HepG2 (cell line): ENCODE data around the gene DHX16. TPM values are rescaled to one million over a fixed set of nuclear protein-coding genes. Genes with fewer than 3 reads are reported as not detected.

ENCODE experiments used
- BCL3 ChIP-seq: sonication (generic); formaldehyde crosslinking; IDR thresholded peaks from 2 replicates; pipeline ENCODE4 v1.5.1; 2020; ENCODE audit warnings: mild to moderate bottlenecking, missing genetic modification reagents, moderate library complexity
- FLYWCH1 ChIP-seq: sonication (generic); formaldehyde crosslinking; IDR thresholded peaks from 2 replicates; pipeline ENCODE4 v1.8.1; 2023; ENCODE audit warnings: mild to moderate bottlenecking, missing genetic modification reagents
- FOXC1 ChIP-seq: sonication (generic); formaldehyde crosslinking; IDR thresholded peaks from 2 replicates; pipeline ENCODE4 v1.8.0; 2022; ENCODE audit warnings: mild to moderate bottlenecking, missing genetic modification reagents, borderline replicate concordance
- KMT2B ChIP-seq: IDR thresholded peaks from 2 replicates; pipeline ENCODE4 v1.6.1; 2016; ENCODE audit warnings: missing genetic modification reagents, missing compliant biosample characterization
- MBD4 ChIP-seq: IDR thresholded peaks from 2 replicates; pipeline ENCODE4 v1.6.1; 2012; ENCODE audit warnings: low read length, inconsistent platforms, borderline replicate concordance
- MED1 ChIP-seq: sonication (generic); formaldehyde crosslinking; IDR thresholded peaks from 2 replicates; pipeline ENCODE4 v1.4.0; 2020; ENCODE audit warnings: missing genetic modification reagents
- NRL ChIP-seq: sonication (generic); formaldehyde crosslinking; IDR thresholded peaks from 2 replicates; pipeline ENCODE4 v1.5.0; 2020; ENCODE audit warnings: missing genetic modification reagents, mild to moderate bottlenecking, moderate library complexity, borderline replicate concordance
- RFX5 ChIP-seq: IDR thresholded peaks from 2 replicates; pipeline ENCODE4 v1.6.1; 2011; ENCODE audit warnings: low read depth, low read length, improper control_type of control experiment
- SRF ChIP-seq: IDR thresholded peaks from 2 replicates; pipeline ENCODE4 v1.6.1; 2011; ENCODE audit warnings: mild to moderate bottlenecking, low read depth, low read length, moderate library complexity
- ZBTB7A ChIP-seq: sonication (generic); formaldehyde crosslinking; IDR thresholded peaks from 2 replicates; pipeline ENCODE4 v1.8.0; 2022; ENCODE audit warnings: mild to moderate bottlenecking, missing genetic modification reagents
- ZEB1 ChIP-seq: IDR thresholded peaks from 2 replicates; pipeline ENCODE4 v1.6.1; 2012; ENCODE audit warnings: mild to moderate bottlenecking, low read depth, inconsistent platforms; ENCODE audit not compliant: insufficient replicate concordance
- ZKSCAN5 ChIP-seq: sonication (generic); formaldehyde crosslinking; IDR thresholded peaks from 2 replicates; pipeline ENCODE4 v1.5.1; 2020; ENCODE audit warnings: mild to moderate bottlenecking, missing genetic modification reagents
- ZMAT5 ChIP-seq: sonication (generic); formaldehyde crosslinking; IDR thresholded peaks from 2 replicates; pipeline ENCODE4 v1.5.0; 2020; ENCODE audit warnings: mild to moderate bottlenecking, low read depth, missing genetic modification reagents, borderline replicate concordance
- ZNF251 ChIP-seq: sonication (generic); formaldehyde crosslinking; IDR thresholded peaks from 2 replicates; pipeline ENCODE4 v1.9.0; 2021; ENCODE audit warnings: mild to moderate bottlenecking, missing genetic modification reagents
- ZNF281 ChIP-seq: sonication (generic); formaldehyde crosslinking; IDR thresholded peaks from 2 replicates; pipeline ENCODE4 v1.4.0; 2020; ENCODE audit warnings: missing genetic modification reagents, borderline replicate concordance
- ZNF430 ChIP-seq: sonication (generic); formaldehyde crosslinking; IDR thresholded peaks from 2 replicates; pipeline ENCODE4 v1.9.0; 2021; ENCODE audit warnings: mild to moderate bottlenecking, missing genetic modification reagents
- ZNF550 ChIP-seq: sonication (generic); formaldehyde crosslinking; IDR thresholded peaks from 2 replicates; pipeline ENCODE4 v1.4.0; 2020; ENCODE audit warnings: mild to moderate bottlenecking, missing genetic modification reagents, borderline replicate concordance
- ZNF816 ChIP-seq: sonication (generic); formaldehyde crosslinking; IDR thresholded peaks from 2 replicates; pipeline ENCODE4 v1.8.0; 2022; ENCODE audit warnings: missing genetic modification reagents, mild to moderate bottlenecking, borderline replicate concordance
- ZSCAN30 ChIP-seq: sonication (generic); formaldehyde crosslinking; IDR thresholded peaks from 2 replicates; pipeline ENCODE4 v1.5.0; 2020; ENCODE audit warnings: mild to moderate bottlenecking, missing genetic modification reagents
- polyA plus RNA-seq, 8 experiments: library from polyadenylated mRNA; depleted of rRNA in 3 of 8; stranded (reverse) in 7 of 8; unstranded in 1 of 8; fragments of >200 nt; fragmentation: Illumina TruSeq in 4 of 8; extraction: Trizol in 4 of 8; gene quantifications; 2 replicates each; pipeline versions ENCODE4 v1.2.1 to v1.2.3, GENCODE V29; 2011 to 2016; ENCODE audit warnings: low read depth in 4 of 8, missing spikeins in 1 of 8, mixed read lengths in 1 of 8; ENCODE audit not compliant: insufficient read depth in 1 of 8
- total RNA-seq, 5 experiments: library from RNA; depleted of rRNA; stranded (reverse); fragments of >200 nt; fragmentation: Illumina TruSeq; extraction: Trizol; gene quantifications; 2 replicates each; pipeline ENCODE4 v1.2.3, GENCODE V29; 2016; ENCODE audit warnings: low read depth in 1 of 5

DHX16 gene
- total and polyA plus RNA-seq, 2 of the 13 experiments (the other 11 are each of a cell fraction or from before 2014, with no cell fraction given), result 57.0 to 58.5 TPM

GRCh38 chr6:30721198-30722024 is 48.6 kb upstream of the DHX16 start (continued):
- TF ChIP-seq ZNF281 (CRISPR knock-in tag), result peak; percentile 81
- no peak; the same call in 1 of the 2 replicates for TF ChIP-seq BCL3 (CRISPR knock-in tag)
- peak; percentile 58; the same call in 1 of the 2 replicates for TF ChIP-seq ZNF816 (CRISPR knock-in tag)
- TF ChIP-seq ZKSCAN5 (CRISPR knock-in tag), result no peak
- TF ChIP-seq MED1 (CRISPR knock-in tag), result peak; percentile 68
- TF ChIP-seq FLYWCH1 (CRISPR knock-in tag), result no peak
- TF ChIP-seq SRF, result no peak
- TF ChIP-seq ZEB1, result no peak
- TF ChIP-seq ZSCAN30 (CRISPR knock-in tag), result no peak
- no peak for TF ChIP-seq ZNF251
- TF ChIP-seq MBD4, result no peak
- no peak for TF ChIP-seq RFX5
- peak; percentile 90; the same call in 1 of the 2 replicates for TF ChIP-seq ZNF430
- no peak for TF ChIP-seq KMT2B (CRISPR knock-in tag)
- no peak; the same call in 1 of the 2 replicates for TF ChIP-seq NRL (CRISPR knock-in tag)
- TF ChIP-seq ZMAT5 (CRISPR knock-in tag), result no peak
- no peak for TF ChIP-seq ZNF550
- peak; percentile 93 for TF ChIP-seq ZBTB7A
- no peak; the same call in 1 of the 2 replicates for TF ChIP-seq FOXC1
